Epithelial cell of proximal tubule (primary cell): ENCODE results near the gene C3orf20. TPM values are rescaled to one million over a fixed set of nuclear protein-coding genes. Genes with fewer than 3 reads are reported as not detected.
"Not testable (repeated sequence)": the region's sequence is repeated elsewhere in the genome, so short reads cannot be mapped to it uniquely, and the experiment has no call there.

Experiments used
- DNase-seq: peaks from one replicate; pipeline ENCODE4 v3.0.0-alpha.2; 2011; ENCODE audit warnings: low read depth
- H3K4me3 ChIP-seq: 2 replicates; pipeline ENCODE4 v1.5.1; 2011; ENCODE audit warnings: low read depth, mild to moderate bottlenecking, low read length
- CTCF ChIP-seq: conservative IDR thresholded peaks from 2 replicates; pipeline ENCODE4 v1.5.1; 2012; ENCODE audit warnings: low read depth, mild to moderate bottlenecking, low read length
- total RNA-seq: library from RNA; depleted of rRNA; stranded (reverse); fragments of >200 nt; gene quantifications from 2 replicates; pipeline ENCODE4 v1.2.3, GENCODE V29; 2015

C3orf20 gene
- total RNA-seq, 1 donor from 2014 or later: not detected

GRCh38 chr3:14805961-14806537, 131.1 kb downstream of the C3orf20 start:
- TF ChIP-seq CTCF: no peak
- no peak for DNase-seq
- no peak overlapping the region for H3K4me3 ChIP-seq

GRCh38 chr3:14806641-14807263, 131.8 kb downstream of the C3orf20 start:
- no peak for TF ChIP-seq CTCF
- no peak for DNase-seq
- H3K4me3 ChIP-seq: no peak overlapping the region

- no peak overlapping the region for H3K4me3 ChIP-seq
- no peak for DNase-seq
- no peak for TF ChIP-seq CTCF
These were observed 133.1 kb downstream of the C3orf20 start for GRCh38 chr3:14808025-14808424.

- H3K4me3 ChIP-seq: no peak overlapping the region
- no peak for TF ChIP-seq CTCF
- DNase-seq: no peak
These were observed 133.7 kb downstream of the C3orf20 start for GRCh38 chr3:14808502-14809266.

DNA sequence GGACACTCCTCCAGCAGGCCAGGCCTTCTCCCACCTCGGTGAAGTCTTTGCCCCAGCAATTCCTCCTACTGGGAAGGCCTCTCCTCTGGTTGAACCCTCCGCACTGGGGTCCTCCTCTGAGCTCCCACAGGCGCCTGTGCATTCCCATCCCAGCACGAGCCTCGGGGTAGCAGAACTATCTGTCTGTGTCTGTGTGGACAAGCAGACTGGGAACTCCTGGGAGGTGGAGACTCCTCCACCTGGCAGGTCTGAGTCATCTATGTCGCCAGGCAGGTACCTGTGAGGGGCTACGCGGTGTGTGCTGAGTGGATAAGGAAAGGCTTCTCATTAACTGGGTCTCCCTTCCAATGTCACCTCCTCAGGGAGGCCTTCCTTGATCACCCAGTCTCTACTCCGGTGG, 134.7 kb downstream of the C3orf20 start:
- H3K4me3 ChIP-seq: peak overlapping the region; percentile 54
- not testable (repeated sequence) for DNase-seq

- DNase-seq: no peak
- no peak for TF ChIP-seq CTCF
- peak overlapping the region; percentile 64 for H3K4me3 ChIP-seq
These were observed 135.3 kb downstream of the C3orf20 start for GRCh38 chr3:14810070-14810791.
